ENCODE results near the gene CSRP2. TPM values are rescaled to one million over a fixed set of nuclear protein-coding genes. Genes with fewer than 3 reads are reported as not detected.

The CSRP2 gene
- total and polyA plus RNA-seq, 2 of the 13 experiments (the other 11 are each of a cell fraction or from before 2014, with no cell fraction given) = 7.2 to 8.0 TPM

- no TSS peak for BruUV-seq (replicated peaks)
- in situ Hi-C loops (cut with HindIII; ENCODE audit: extremely low pct_ligation_motif_present, low pct_unique_long_range_greater_than_20kb) = no loop called here
- FAIRE-seq = no peak
- Histone ChIP-seq H3K27me3 (ENCODE audit: control insufficient read depth in 1 of 2, insufficient read depth in 2 of 2, low read length in 2 of 2) (no peaks in the 10 kb centered on the region), H2AFZ (ENCODE audit: low read length) (no peak overlapping the region), H3K4me2 (ENCODE audit: low read depth, low read length) (no peak overlapping the region), H3K27ac (ENCODE audit: extremely low read length, insufficient read depth, low read length) (no peak overlapping the region), H3K4me1 (ENCODE audit: insufficient read depth, low read length) (no peaks in the 10 kb centered on the region), H3K79me2 (ENCODE audit: insufficient read depth, low read length) (no peaks in the 10 kb centered on the region), H3K36me3 (replicated peaks in 1 of 2; ENCODE audit: control insufficient read depth in 1 of 2, insufficient read depth in 2 of 2, low read length in 2 of 2) (no peaks in the 10 kb centered on the region), H3K9me3 (ENCODE audit: low read length) (no peaks in the 10 kb centered on the region), H3K9ac (ENCODE audit: insufficient read depth, low read depth, low read length) (no peak overlapping the region), H3K4me3 (replicated peaks in 1 of 3; ENCODE audit: insufficient read depth in 1 of 3, low read depth in 2 of 3, low read length in 3 of 3) (no peak overlapping the region), H4K20me1 (ENCODE audit: insufficient read depth, low read length) (no peaks in the 10 kb centered on the region)
- intact Hi-C loops (cut with micrococcal nuclease; ENCODE audit: unreplicated experiment) = no loop called here
- TF ChIP-seq NRL (CRISPR knock-in tag; IDR thresholded peaks at IDR 0.05; ENCODE audit: borderline replicate concordance) (no peak), ZNF567 (CRISPR knock-in tag; IDR thresholded peaks at IDR 0.05; ENCODE audit: borderline replicate concordance) (no peak), CEBPB (IDR thresholded peaks at IDR 0.05; ENCODE audit: borderline replicate concordance, low read depth, low read length) (no peak), TGIF2 (CRISPR knock-in tag; IDR thresholded peaks at IDR 0.05) (no peak), ZNF784 (CRISPR knock-in tag; IDR thresholded peaks at IDR 0.05; ENCODE audit: borderline replicate concordance) (no peak), ZNF607 (CRISPR knock-in tag; IDR thresholded peaks at IDR 0.05; ENCODE audit: borderline replicate concordance) (no peak), BORCS8-MEF2B (CRISPR knock-in tag; IDR thresholded peaks at IDR 0.05) (no peak), ZNF646 (CRISPR knock-in tag; IDR thresholded peaks at IDR 0.05) (no peak), ZNF589 (CRISPR knock-in tag; conservative IDR thresholded peaks at IDR 0.05) (no peak), ZNF292 (CRISPR knock-in tag; IDR thresholded peaks at IDR 0.05; ENCODE audit: borderline replicate concordance, low read depth) (no peak), SNAPC2 (CRISPR knock-in tag; IDR thresholded peaks at IDR 0.05) (no peak), TCF7L2 (IDR thresholded peaks at IDR 0.05; ENCODE audit: low read depth, low read length) (no peak), GRHL1 (CRISPR knock-in tag; conservative IDR thresholded peaks at IDR 0.05) (no peak)
- ChIA-PET CTCF (ENCODE audit: low intra/inter-chr PET ratio, low total read pairs) (no interaction called here), POLR2A (no interaction called here)
- no peak for ATAC-seq
- 90% methylated on average over 4 of the region's 4 CpGs for WGBS (ENCODE audit: low lambda C conversion rate)
- DNase-seq (ENCODE audit: low spot score) = no peak
Observed at GRCh38 chr12:76859611-76860010, 19.2 kb downstream of the CSRP2 start.

Measured in HepG2 (cell line).